Neural cell (in vitro differentiated cells): ENCODE measurements around the gene SECISBP2L. TPM values are rescaled to one million over a fixed set of nuclear protein-coding genes. Genes with fewer than 3 reads are reported as not detected.

Experiments used
- polyA plus RNA-seq: library from polyadenylated mRNA; depleted of rRNA; stranded (reverse); fragments of >200 nt; gene quantifications from 2 replicates; pipeline ENCODE4 v1.2.3, GENCODE V29; 2014
- small RNA-seq, 3 experiments: library from RNA; depleted of rRNA; stranded (forward); fragments of <200 nt; gene quantifications; one replicate each; pipeline ENCODE3, GENCODE V24; 2012

Gene SECISBP2L
- polyA plus RNA-seq, 1 donor from 2014 or later = 45.9 TPM

Small RNAs within 50 kb of the gene (small RNA-seq; reads per million reads assigned to genes)
- 0 to 1.2 (median 0) reads per million in 3 experiments for gene RF00019

Other genes starting within 250 kb of the SECISBP2L start
- 1.3 TPM in 2 replicates for gene CEP152, start 235.4 kb downstream of the SECISBP2L start, polyA plus RNA-seq
- 476 and 530 TPM in 2 replicates for gene EID1, start 168.3 kb downstream of the SECISBP2L start, polyA plus RNA-seq
- gene SHC4, start 82.5 kb downstream of the SECISBP2L start, polyA plus RNA-seq = 4.5 and 5.0 TPM in 2 replicates
- gene COPS2, start 109.2 kb upstream of the SECISBP2L start, polyA plus RNA-seq = 76.2 and 88.8 TPM in 2 replicates
- gene GALK2, start 123.8 kb upstream of the SECISBP2L start, polyA plus RNA-seq = 26.3 and 33.3 TPM in 2 replicates